Measurements from ENCODE around the gene ANO2. TPM values are rescaled to one million over a fixed set of nuclear protein-coding genes. Genes with fewer than 3 reads are reported as not detected.
A peak's percentile ranks its signal among the peaks of the same experiment; 100 is the strongest.

The ANO2 gene
- total and polyA plus RNA-seq, 7 donors = 1.3 to 9.3 (median 4.2) TPM

- H3K9me3 ChIP-seq = no peaks in the 10 kb centered on the region
- ATAC-seq (no peak), DNase-seq (no peak)
- intact Hi-C loops (cut with DNase I) = no loop called here
- no peak overlapping the region for H3K4me3 ChIP-seq
- no peaks in the 10 kb centered on the region for H3K36me3 ChIP-seq (ENCODE audit: insufficient read depth in 1 of 2, low read depth in 1 of 2)
- no peaks in the 10 kb centered on the region for H3K4me1 ChIP-seq
- 50 to 69% (median 67%) methylated on average over 12 of the region's 12 CpGs for WGBS, 3 donors
- H3K27ac ChIP-seq = no peak overlapping the region
- H3K27me3 ChIP-seq (ENCODE audit: insufficient read depth in 3 of 3, low read length in 2 of 3) = no peaks in the 10 kb centered on the region
- no peak for TF ChIP-seq CTCF (IDR thresholded peaks at IDR 0.05)
These were observed 146.6 kb downstream of the ANO2 start for GRCh38 chr12:5798242-5799015.

- Histone ChIP-seq H3K27me3 (ENCODE audit: insufficient read depth in 3 of 3, low read length in 2 of 3) (no peaks in the 10 kb centered on the region), H3K4me1 (no peaks in the 10 kb centered on the region), H3K27ac (no peak overlapping the region), H3K36me3 (ENCODE audit: insufficient read depth in 1 of 2, low read depth in 1 of 2) (no peaks in the 10 kb centered on the region), H3K9me3 (no peaks in the 10 kb centered on the region), H3K4me3 (no peak overlapping the region)
- TF ChIP-seq CTCF (IDR thresholded peaks at IDR 0.05) = no peak
- 81 to 85% (median 84%) methylated on average over 9 of the region's 9 CpGs for WGBS, 3 donors
- ATAC-seq = no peak
- no peak for DNase-seq
- intact Hi-C loops (cut with DNase I) = no loop called here
These were observed 147.4 kb downstream of the ANO2 start for GRCh38 chr12:5797661-5798060.

DNA sequence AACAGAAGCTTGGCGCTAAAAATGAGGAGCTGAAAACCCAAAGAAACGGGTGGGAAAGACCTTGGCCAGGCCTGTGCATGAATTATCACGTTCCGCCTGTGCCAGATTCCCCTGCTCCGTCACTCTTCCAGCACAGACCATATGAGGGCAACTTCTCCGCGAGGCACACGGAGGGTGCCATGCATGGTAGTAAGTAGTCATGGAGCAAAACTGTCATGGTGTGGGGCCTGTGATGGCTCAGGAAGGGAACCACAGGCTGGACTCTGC is 148.2 kb downstream of the ANO2 start:
- 77 to 88% (median 78%) methylated on average over 8 of the region's 8 CpGs for whole genome bisulfite sequencing, 3 donors
- Histone ChIP-seq H3K27me3 (ENCODE audit: insufficient read depth in 3 of 3, low read length in 2 of 3) (no peaks in the 10 kb centered on the region), H3K27ac (no peak overlapping the region), H3K9me3 (no peaks in the 10 kb centered on the region), H3K4me3 (no peak overlapping the region), H3K36me3 (ENCODE audit: insufficient read depth in 1 of 2, low read depth in 1 of 2) (no peaks in the 10 kb centered on the region), H3K4me1 (no peaks in the 10 kb centered on the region)
- ATAC-seq = no peak
- TF ChIP-seq CTCF (IDR thresholded peaks at IDR 0.05) = no peak
- intact Hi-C loops (cut with DNase I) = no loop called here
- no peak for DNase-seq

GRCh38 chr12:5796171-5796958 is 148.7 kb downstream of the ANO2 start:
- no peak for DNase-seq
- H3K4me3 ChIP-seq = no peak overlapping the region
- ATAC-seq = no peak
- no peak overlapping the region for H3K27ac ChIP-seq
- intact Hi-C loops (cut with DNase I) = no loop called here
- H3K36me3 ChIP-seq (ENCODE audit: insufficient read depth in 1 of 2, low read depth in 1 of 2) = no peaks in the 10 kb centered on the region
- TF ChIP-seq CTCF (IDR thresholded peaks at IDR 0.05) = peak; percentile 20
- H3K9me3 ChIP-seq = no peaks in the 10 kb centered on the region
- WGBS, 3 donors = 67 to 71% (median 70%) methylated on average over 14 of the region's 14 CpGs
- H3K4me1 ChIP-seq = no peaks in the 10 kb centered on the region
- no peaks in the 10 kb centered on the region for H3K27me3 ChIP-seq (ENCODE audit: insufficient read depth in 3 of 3, low read length in 2 of 3)
